Activated naive CD4-positive, alpha-beta T cell treated with anti-CD3 and anti-CD28 coated beads, Interleukin-2, amount 10 ng/mL, durations not matched to agents 7 days and 5 days (primary cell): ENCODE measurements around the gene GOLGA2.

Source experiments
- CTCF ChIA-PET: fragments of 350-600 bp; sonication (Branson Sonifier 250); formaldehyde crosslinking; loops from one replicate; lab custom pipeline; 2021; ENCODE audit warnings: antibody characterized with exemption; lab: Charles Lee
- DNase-seq: peaks from one replicate; pipeline ENCODE4 v3.0.0-alpha.2; 2020
- H3K27ac Mint-ChIP-seq: one replicate; pipeline ENCODE4 v1.8.0; 2021; ENCODE audit warnings: mild to moderate bottlenecking, moderate library complexity, mixed read lengths
- H3K27me3 Mint-ChIP-seq: one replicate; pipeline ENCODE4 v1.8.0; 2021; ENCODE audit warnings: mild to moderate bottlenecking, mixed read lengths
- H3K36me3 Mint-ChIP-seq: one replicate; pipeline ENCODE4 v1.8.0; 2021; ENCODE audit warnings: mixed read lengths
- H3K4me1 Mint-ChIP-seq: one replicate; pipeline ENCODE4 v1.8.0; 2021; ENCODE audit warnings: mixed read lengths
- H3K4me3 Mint-ChIP-seq: one replicate; pipeline ENCODE4 v1.8.0; 2021; ENCODE audit warnings: mild to moderate bottlenecking, moderate library complexity, mixed read lengths
- H3K9me3 Mint-ChIP-seq: one replicate; pipeline ENCODE4 v1.8.0; 2021; ENCODE audit warnings: mixed read lengths

GOLGA2 gene

DNA sequence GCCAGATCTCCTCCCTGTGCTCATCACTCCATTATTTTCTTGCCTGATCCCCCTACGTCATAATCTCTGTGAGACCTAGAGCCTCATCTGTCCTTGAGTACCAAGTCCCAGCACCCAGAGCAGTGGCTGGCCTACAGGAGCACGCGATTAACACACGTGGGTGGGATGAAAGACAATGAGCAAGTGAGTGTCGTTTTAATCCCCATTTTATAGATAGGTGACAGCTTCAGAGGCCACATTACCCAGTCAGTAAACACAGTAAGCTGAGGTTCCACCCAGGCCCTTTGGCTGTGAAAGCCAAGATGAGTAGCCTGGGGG is 29.1 kb upstream of the GOLGA2 start:
- Mint-ChIP-seq H3K27ac (no peak overlapping the region), H3K36me3 (peaks cover 7% of the 10 kb centered on the region), H3K4me1 (no peaks in the 10 kb centered on the region), H3K9me3 (no peaks in the 10 kb centered on the region), H3K4me3 (no peak overlapping the region), H3K27me3 (no peaks in the 10 kb centered on the region)
- CTCF ChIA-PET, result interaction anchor here (1.0 to 2.2 kb wide), 3 partner anchors 10 to 36 kb away, joined by 4 to 9 read pairs (median 4); no protein-coding TSS in a partner anchor
- no peak for DNase-seq

DNA sequence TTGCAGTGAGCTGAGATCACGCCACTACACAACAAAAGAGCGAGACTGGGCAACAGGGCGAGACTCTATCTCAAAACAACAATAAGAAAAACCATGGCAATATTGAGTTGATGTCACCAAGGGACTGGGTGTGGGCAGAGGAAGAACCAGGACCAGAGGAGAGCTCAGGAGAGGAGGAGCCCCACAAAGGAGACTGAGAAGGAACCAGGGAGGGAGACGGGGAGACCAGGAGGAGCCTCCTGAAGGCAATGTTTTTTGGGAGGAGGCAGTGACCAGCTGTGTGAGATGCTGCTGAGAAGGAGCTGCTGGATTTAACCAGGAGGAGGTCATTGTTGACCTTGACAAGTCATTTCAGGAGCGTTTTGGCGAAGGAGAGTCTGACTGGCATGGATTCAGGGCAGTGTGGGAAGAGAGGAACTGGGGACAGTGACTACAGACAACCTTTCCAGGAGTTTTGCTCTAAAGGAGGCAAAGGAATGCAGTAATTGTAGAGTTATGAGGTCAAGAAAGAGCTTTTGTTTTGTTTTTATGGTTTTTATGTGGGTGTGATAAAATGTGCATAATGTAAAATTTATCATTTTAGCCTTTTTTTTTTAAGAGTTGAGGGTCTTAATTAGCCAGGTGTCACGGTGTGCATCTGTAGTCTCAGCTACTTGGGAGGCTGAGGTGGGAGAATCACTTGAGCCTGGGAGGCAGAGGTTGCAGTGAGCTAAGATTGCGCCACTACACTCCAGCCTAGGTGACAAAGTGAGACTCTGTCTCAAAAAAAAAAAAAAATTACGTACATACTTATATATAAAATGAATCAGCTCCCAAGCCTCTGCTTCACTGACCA is 28.5 kb upstream of the GOLGA2 start:
- no peak overlapping the region for H3K27ac Mint-ChIP-seq
- H3K9me3 Mint-ChIP-seq, result no peaks in the 10 kb centered on the region
- H3K27me3 Mint-ChIP-seq, result no peaks in the 10 kb centered on the region
- DNase-seq, result no peak
- no peak overlapping the region for H3K4me3 Mint-ChIP-seq
- CTCF ChIA-PET, result interaction anchor here (0.7 to 2.2 kb wide), 4 partner anchors 9 to 37 kb away, joined by 3 to 9 read pairs (median 4); no protein-coding TSS in a partner anchor
- H3K36me3 Mint-ChIP-seq, result peaks cover 2% of the 10 kb centered on the region
- H3K4me1 Mint-ChIP-seq, result no peaks in the 10 kb centered on the region

GRCh38 chr9:128298535-128299482 is 23.0 kb upstream of the GOLGA2 start:
- no peaks in the 10 kb centered on the region for H3K27me3 Mint-ChIP-seq
- H3K36me3 Mint-ChIP-seq, result no peaks in the 10 kb centered on the region
- H3K9me3 Mint-ChIP-seq, result no peaks in the 10 kb centered on the region
- H3K27ac Mint-ChIP-seq, result no peak overlapping the region
- no peak for DNase-seq
- no peak overlapping the region for H3K4me3 Mint-ChIP-seq
- no peaks in the 10 kb centered on the region for H3K4me1 Mint-ChIP-seq
- CTCF ChIA-PET, result interaction anchor here (1.1 kb wide), 2 partner anchors 43 to 63 kb away, joined by 3 read pairs; no protein-coding TSS in a partner anchor

- DNase-seq, result no peak
- CTCF ChIA-PET, result interaction anchor here (0.9 to 3.1 kb wide), 9 partner anchors 11 to 141 kb away, joined by 3 to 26 read pairs (median 3); no protein-coding TSS in a partner anchor
- H3K27ac Mint-ChIP-seq, result no peak overlapping the region
Measured at GRCh38 chr9:128297221-128297773, 21.5 kb upstream of the GOLGA2 start.

DNA sequence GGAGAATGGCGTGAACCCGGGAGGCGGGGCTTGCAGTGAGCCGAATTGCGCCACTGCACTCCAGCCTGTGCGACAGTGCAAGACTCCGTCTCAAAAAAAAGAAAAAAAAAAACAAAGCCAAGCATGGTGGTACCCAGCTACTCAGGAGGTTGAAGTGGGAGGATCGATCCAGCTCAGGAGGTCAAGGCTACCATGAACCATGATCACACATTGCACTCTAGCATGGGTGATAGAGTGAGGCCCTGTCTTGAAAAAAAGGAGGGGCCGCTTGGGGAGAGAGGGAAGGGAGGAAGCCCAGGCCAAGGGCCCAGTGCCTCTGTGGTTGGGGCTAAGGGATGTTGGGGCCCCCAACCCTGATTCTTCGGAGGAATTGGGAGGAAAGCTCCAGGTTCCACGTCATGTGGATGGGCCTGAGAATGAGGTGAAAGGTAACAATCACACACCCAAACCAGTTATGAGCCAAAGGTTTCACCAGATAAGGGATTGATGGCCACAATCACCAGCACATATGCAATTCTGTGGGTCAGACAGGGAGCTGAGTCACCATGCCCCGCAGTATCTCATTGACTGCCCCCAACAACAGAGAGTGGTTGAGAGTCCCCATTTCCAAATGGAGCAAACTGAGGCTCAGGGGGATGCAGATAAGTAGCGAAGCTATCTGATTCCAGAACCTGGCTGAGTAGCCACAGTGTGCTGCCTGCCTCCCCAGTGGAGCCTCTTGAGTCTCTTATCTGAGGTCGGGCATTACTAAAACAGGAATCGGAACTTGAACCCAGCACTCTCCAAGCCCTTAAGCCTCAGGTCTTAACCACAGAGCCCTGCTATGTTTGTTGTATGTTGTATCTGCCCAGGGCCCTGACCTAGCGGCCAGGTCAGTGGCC is 20.8 kb upstream of the GOLGA2 start:
- Mint-ChIP-seq H3K27ac (no peak overlapping the region), H3K36me3 (no peaks in the 10 kb centered on the region), H3K4me3 (no peak overlapping the region), H3K9me3 (no peaks in the 10 kb centered on the region), H3K27me3 (no peaks in the 10 kb centered on the region), H3K4me1 (no peaks in the 10 kb centered on the region)
- DNase-seq, result no peak
- CTCF ChIA-PET, result interaction anchor here (0.8 to 3.1 kb wide), 8 partner anchors 42 to 142 kb away, joined by 3 to 26 read pairs (median 4); no protein-coding TSS in a partner anchor

More at GRCh38 chr9:128297221-128297773, 21.5 kb upstream of the GOLGA2 start:
- Mint-ChIP-seq H3K4me3 (no peak overlapping the region), H3K27me3 (no peaks in the 10 kb centered on the region), H3K4me1 (no peaks in the 10 kb centered on the region), H3K36me3 (no peaks in the 10 kb centered on the region), H3K9me3 (no peaks in the 10 kb centered on the region)

GRCh38 chr9:128294142-128294541 is 18.3 kb upstream of the GOLGA2 start:
- Mint-ChIP-seq H3K4me1 (no peaks in the 10 kb centered on the region), H3K27ac (no peak overlapping the region), H3K4me3 (no peak overlapping the region), H3K36me3 (no peaks in the 10 kb centered on the region), H3K9me3 (no peaks in the 10 kb centered on the region), H3K27me3 (no peaks in the 10 kb centered on the region)
- DNase-seq, result no peak
- CTCF ChIA-PET, result interaction anchor here (1.0 to 3.1 kb wide), 2 partner anchors 47 to 104 kb away, joined by 3 to 26 read pairs; no protein-coding TSS in a partner anchor

DNA sequence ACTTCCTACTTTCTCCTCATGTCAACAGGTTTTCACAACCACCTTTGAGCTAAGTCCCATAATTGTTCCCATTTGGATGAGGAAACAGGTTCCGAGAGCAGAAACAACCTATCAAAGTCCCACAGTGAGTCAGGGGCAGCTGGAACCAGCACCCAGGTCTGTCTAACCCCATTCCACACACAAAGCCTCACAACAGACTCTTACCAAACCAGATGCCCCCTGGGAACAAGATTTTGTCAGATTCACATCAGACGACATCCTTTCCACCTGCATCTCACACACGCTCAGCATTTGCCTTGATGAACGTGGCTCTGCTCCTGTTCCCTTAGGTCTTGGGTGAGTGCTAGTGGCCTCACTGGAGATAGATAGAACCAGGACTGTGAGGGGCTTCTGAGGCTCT is 17.3 kb upstream of the GOLGA2 start:
- no peak overlapping the region for H3K27ac Mint-ChIP-seq
- DNase-seq, result no peak
- CTCF ChIA-PET, result interaction anchor here (1.0 to 1.5 kb wide), 3 partner anchors 48 to 119 kb away, joined by 3 to 5 read pairs (median 4); no protein-coding TSS in a partner anchor
- no peaks in the 10 kb centered on the region for H3K27me3 Mint-ChIP-seq
- no peaks in the 10 kb centered on the region for H3K4me1 Mint-ChIP-seq
- no peak overlapping the region for H3K4me3 Mint-ChIP-seq
- H3K36me3 Mint-ChIP-seq, result no peaks in the 10 kb centered on the region
- H3K9me3 Mint-ChIP-seq, result no peaks in the 10 kb centered on the region

- CTCF ChIA-PET, result interaction anchor here (1.2 to 1.5 kb wide), 2 partner anchors 49 to 120 kb away, joined by 4 read pairs; no protein-coding TSS in a partner anchor
- H3K36me3 Mint-ChIP-seq, result no peaks in the 10 kb centered on the region
- no peaks in the 10 kb centered on the region for H3K9me3 Mint-ChIP-seq
- H3K27me3 Mint-ChIP-seq, result no peaks in the 10 kb centered on the region
- no peak overlapping the region for H3K4me3 Mint-ChIP-seq
- DNase-seq, result no peak
- no peak overlapping the region for H3K27ac Mint-ChIP-seq
- peaks cover 3% of the 10 kb centered on the region for H3K4me1 Mint-ChIP-seq
Measured at GRCh38 chr9:128292009-128292408, 16.2 kb upstream of the GOLGA2 start.

DNA sequence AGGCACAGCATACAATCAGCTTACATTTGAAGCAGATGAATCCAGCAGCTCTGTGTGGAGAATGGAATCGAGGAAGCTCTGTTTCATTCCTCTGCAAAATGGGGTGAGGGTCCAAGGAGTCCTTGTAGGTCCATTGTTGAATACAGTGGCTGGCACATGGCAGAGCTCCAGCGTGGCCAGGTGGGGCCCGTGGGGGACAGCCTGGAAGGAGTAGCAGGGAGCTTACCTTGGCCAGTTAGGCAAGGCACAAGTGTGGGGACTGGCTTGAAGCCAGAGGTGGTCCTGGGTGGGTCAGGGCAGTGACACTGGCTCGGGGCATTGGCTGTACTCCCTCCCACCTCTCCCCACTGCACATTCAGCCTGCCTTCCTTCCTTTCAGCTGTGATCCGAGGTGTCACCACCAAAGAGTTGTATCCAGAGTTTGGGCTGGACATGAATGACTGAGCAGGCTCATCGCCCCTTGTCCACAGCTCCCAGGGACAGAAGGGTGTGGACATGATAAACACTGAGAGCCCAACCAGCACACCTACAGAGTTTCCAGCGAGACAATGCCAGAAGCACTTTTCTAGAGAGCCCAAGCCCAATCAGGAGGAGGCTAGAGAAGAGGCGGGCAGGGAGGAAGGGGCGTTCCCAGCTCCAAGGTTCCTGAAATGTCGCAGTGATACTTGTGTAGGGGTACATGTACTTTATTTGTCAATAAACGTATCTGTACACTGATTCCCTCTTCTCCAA is 12.6 kb upstream of the GOLGA2 start:
- Mint-ChIP-seq H3K27me3 (no peaks in the 10 kb centered on the region), H3K9me3 (no peaks in the 10 kb centered on the region), H3K27ac (no peak overlapping the region), H3K4me3 (no peak overlapping the region), H3K36me3 (no peaks in the 10 kb centered on the region), H3K4me1 (peaks cover 4% of the 10 kb centered on the region)
- no peak for DNase-seq
- CTCF ChIA-PET, result interaction anchor here (1.2 to 1.6 kb wide), 2 partner anchors 53 to 150 kb away, joined by 3 to 6 read pairs; no protein-coding TSS in a partner anchor

- DNase-seq, result no peak
- no peaks in the 10 kb centered on the region for H3K27me3 Mint-ChIP-seq
- H3K36me3 Mint-ChIP-seq, result no peaks in the 10 kb centered on the region
- H3K27ac Mint-ChIP-seq, result peak overlapping the region; percentile 72
- H3K4me1 Mint-ChIP-seq, result peaks cover 4% of the 10 kb centered on the region
- CTCF ChIA-PET, result interaction anchor here (1.0 to 1.2 kb wide), 3 partner anchors 9 to 55 kb away, joined by 3 to 4 read pairs (median 3); no protein-coding TSS in a partner anchor
- no peak overlapping the region for H3K4me3 Mint-ChIP-seq
- H3K9me3 Mint-ChIP-seq, result no peaks in the 10 kb centered on the region
Measured at GRCh38 chr9:128286440-128286839, 10.6 kb upstream of the GOLGA2 start.

- Mint-ChIP-seq H3K27ac (no peak overlapping the region), H3K4me1 (peaks cover 5% of the 10 kb centered on the region), H3K9me3 (no peaks in the 10 kb centered on the region), H3K27me3 (no peaks in the 10 kb centered on the region), H3K4me3 (no peak overlapping the region), H3K36me3 (peaks cover 1% of the 10 kb centered on the region)
- no peak for DNase-seq
- CTCF ChIA-PET, result interaction anchor here (1.1 kb wide), 1 partner anchor 13 kb away, joined by 3 read pairs; no protein-coding TSS in a partner anchor
Measured at GRCh38 chr9:128285033-128285784, 9.4 kb upstream of the GOLGA2 start.

DNA sequence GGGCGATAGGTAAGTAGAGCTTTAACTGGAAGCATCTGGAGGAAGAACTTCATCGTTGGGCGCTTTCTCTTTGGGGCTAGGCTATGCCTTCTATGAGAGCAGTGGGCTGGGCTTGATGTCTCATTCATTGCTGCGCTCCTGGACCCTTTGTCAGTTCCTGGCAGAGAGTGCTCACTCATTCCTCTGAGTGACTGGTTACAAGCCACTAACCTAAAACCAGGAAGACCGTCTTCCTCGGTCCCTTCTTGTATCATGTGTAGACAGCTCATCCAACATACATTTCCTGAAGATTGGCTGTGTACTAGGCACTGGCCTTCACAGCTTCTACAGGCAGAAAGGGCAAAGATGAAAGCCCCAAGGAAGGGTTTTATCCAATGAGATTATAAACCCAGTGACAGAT is 6.7 kb upstream of the GOLGA2 start:
- CTCF ChIA-PET, result no interaction called here
- Mint-ChIP-seq H3K4me3 (no peak overlapping the region), H3K4me1 (peaks cover 17% of the 10 kb centered on the region)

More for the DNA sequence above, 6.7 kb upstream of the GOLGA2 start:
- DNase-seq, result no peak
- Mint-ChIP-seq H3K9me3 (no peaks in the 10 kb centered on the region), H3K27ac (no peak overlapping the region), H3K27me3 (no peaks in the 10 kb centered on the region), H3K36me3 (peaks cover 1% of the 10 kb centered on the region)
